Fibroblast of lung (primary cell): ENCODE measurements around the gene PPBP. TPM values are rescaled to one million over a fixed set of nuclear protein-coding genes. Genes with fewer than 3 reads are reported as not detected.
A peak's percentile ranks its signal among the peaks of the same experiment; 100 is the strongest.

ENCODE experiments used
- DNase-seq, 2 donors: peaks; one replicate each; pipeline versions ENCODE4 v3.0.0 to v3.0.0-alpha.2; 2010; ENCODE audit warnings: low read depth in 2 of 2
- H2AFZ ChIP-seq: 2 replicates; pipeline ENCODE4 v1.5.1; 2012; ENCODE audit warnings: low read length, control low read depth, inconsistent platforms
- H3K27ac ChIP-seq: 2 replicates; pipeline ENCODE4 v1.5.1; 2011; ENCODE audit warnings: low read length, control low read depth; ENCODE audit not compliant: insufficient read depth
- H3K27me3 ChIP-seq: 2 replicates; pipeline ENCODE4 v1.5.1; 2011; ENCODE audit warnings: mild to moderate bottlenecking, low read length; ENCODE audit not compliant: control insufficient read depth, insufficient read depth
- H3K36me3 ChIP-seq: 2 replicates; pipeline ENCODE4 v1.5.1; 2011; ENCODE audit warnings: low read length; ENCODE audit not compliant: control insufficient read depth, insufficient read depth
- H3K4me1 ChIP-seq: 2 replicates; pipeline ENCODE4 v1.5.1; 2011; ENCODE audit warnings: low read length; ENCODE audit not compliant: control insufficient read depth, insufficient read depth; ENCODE audit errors: extremely low read depth
- H3K4me2 ChIP-seq: 2 replicates; pipeline ENCODE4 v1.5.1; 2011; ENCODE audit warnings: low read length, control low read depth; ENCODE audit not compliant: insufficient read depth; ENCODE audit errors: extremely low read depth
- H3K4me3 ChIP-seq, 4 experiments: fragments of 200-600 bp in 1 of 4; sonication (generic) in 1 of 4; replicated peaks in 1 of 4; 2 replicates each; pipeline ENCODE4 v1.5.1; 2011 to 2016; ENCODE audit warnings: low read length in 4 of 4, low read depth in 3 of 4, mild to moderate bottlenecking in 3 of 4, control low read depth in 2 of 4, inconsistent platforms in 1 of 4, mixed read lengths in 1 of 4; ENCODE audit not compliant: insufficient read depth in 1 of 4; ENCODE audit errors: control extremely low read depth in 1 of 4
- H3K79me2 ChIP-seq: 2 replicates; pipeline ENCODE4 v1.5.1; 2012; ENCODE audit warnings: mild to moderate bottlenecking, low read length, inconsistent platforms; ENCODE audit not compliant: control insufficient read depth, insufficient read depth
- H3K9ac ChIP-seq: 2 replicates; pipeline ENCODE4 v1.5.1; 2011; ENCODE audit warnings: mild to moderate bottlenecking, low read length, control low read depth; ENCODE audit not compliant: insufficient read depth
- H3K9me3 ChIP-seq: 2 replicates; pipeline ENCODE4 v1.5.1; 2012; ENCODE audit warnings: low read depth, low read length; ENCODE audit not compliant: control insufficient read depth, insufficient read depth
- H4K20me1 ChIP-seq: 2 replicates; pipeline ENCODE4 v1.5.1; 2011; ENCODE audit warnings: low read length; ENCODE audit not compliant: control insufficient read depth, insufficient read depth; ENCODE audit errors: extremely low read depth
- EZH2 ChIP-seq: IDR thresholded peaks from 2 replicates; pipeline ENCODE4 v1.5.1; 2012; ENCODE audit warnings: low read length, control low read depth, mild to moderate bottlenecking; ENCODE audit errors: missing control alignments
- polyA plus RNA-seq, 2 donors: library from polyadenylated mRNA; depleted of rRNA in 1 of 2; stranded (reverse) in 1 of 2; unstranded in 1 of 2; fragments of >200 nt; gene quantifications; 2 replicates each; pipeline ENCODE4 v1.2.1, GENCODE V29; 2011 to 2012; ENCODE audit warnings: missing spikeins in 1 of 2
- total RNA-seq: library from RNA; depleted of rRNA; stranded (reverse); fragments of >200 nt; gene quantifications from 2 replicates; pipeline ENCODE4 v1.2.1, GENCODE V29; 2014
- TF ChIP-seq, protein P1 (sequence below), 2 donors: IDR thresholded peaks in 1 of 2; conservative IDR thresholded peaks in 1 of 2; 1 replicate in 1 of 2; 2 replicates in 1 of 2; pipeline ENCODE4 v1.5.1; 2011 to 2012; ENCODE audit warnings: low read length in 2 of 2, control low read depth in 1 of 2, inconsistent platforms in 1 of 2, low read depth in 1 of 2, mild to moderate bottlenecking in 1 of 2

Gene PPBP
- total and polyA plus RNA-seq, 2 donors (not counting 1 experiment from before 2014, with no cell fraction given), result not detected

DNA sequence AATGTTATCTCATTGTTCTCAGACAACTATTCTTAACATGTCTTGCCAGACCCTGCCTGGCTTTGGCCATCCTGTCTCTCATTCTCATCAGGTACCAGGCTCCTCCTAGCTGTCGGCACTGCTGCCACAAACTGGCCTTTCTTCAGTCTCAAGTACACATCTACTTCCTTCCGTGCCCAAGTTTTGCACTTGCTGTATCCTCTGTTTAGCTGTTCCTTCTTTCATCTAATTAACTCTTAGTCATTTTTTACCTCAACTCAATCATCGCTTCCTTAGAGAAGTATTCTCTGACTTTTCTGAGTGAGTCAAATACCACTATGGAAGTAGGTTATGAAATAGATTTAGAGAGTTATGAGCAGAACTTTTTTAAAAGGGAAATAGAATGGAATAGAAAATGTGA is 30.8 kb upstream of the PPBP start:
- Histone ChIP-seq H4K20me1 (no peaks in the 10 kb centered on the region), H3K79me2 (no peaks in the 10 kb centered on the region), H3K27ac (no peak overlapping the region), H3K36me3 (no peaks in the 10 kb centered on the region), H3K27me3 (no peaks in the 10 kb centered on the region), H3K9ac (no peak overlapping the region), H3K9me3 (no peaks in the 10 kb centered on the region), H3K4me2 (no peak overlapping the region), H3K4me1 (no peaks in the 10 kb centered on the region), H3K4me3 (no peak overlapping the region), H2AFZ (peak overlapping the region; percentile 24)
- TF ChIP-seq EZH2, result no peak
- TF ChIP-seq, protein P1, sequence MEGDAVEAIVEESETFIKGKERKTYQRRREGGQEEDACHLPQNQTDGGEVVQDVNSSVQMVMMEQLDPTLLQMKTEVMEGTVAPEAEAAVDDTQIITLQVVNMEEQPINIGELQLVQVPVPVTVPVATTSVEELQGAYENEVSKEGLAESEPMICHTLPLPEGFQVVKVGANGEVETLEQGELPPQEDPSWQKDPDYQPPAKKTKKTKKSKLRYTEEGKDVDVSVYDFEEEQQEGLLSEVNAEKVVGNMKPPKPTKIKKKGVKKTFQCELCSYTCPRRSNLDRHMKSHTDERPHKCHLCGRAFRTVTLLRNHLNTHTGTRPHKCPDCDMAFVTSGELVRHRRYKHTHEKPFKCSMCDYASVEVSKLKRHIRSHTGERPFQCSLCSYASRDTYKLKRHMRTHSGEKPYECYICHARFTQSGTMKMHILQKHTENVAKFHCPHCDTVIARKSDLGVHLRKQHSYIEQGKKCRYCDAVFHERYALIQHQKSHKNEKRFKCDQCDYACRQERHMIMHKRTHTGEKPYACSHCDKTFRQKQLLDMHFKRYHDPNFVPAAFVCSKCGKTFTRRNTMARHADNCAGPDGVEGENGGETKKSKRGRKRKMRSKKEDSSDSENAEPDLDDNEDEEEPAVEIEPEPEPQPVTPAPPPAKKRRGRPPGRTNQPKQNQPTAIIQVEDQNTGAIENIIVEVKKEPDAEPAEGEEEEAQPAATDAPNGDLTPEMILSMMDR (conservative IDR thresholded peaks at IDR 0.05 in 1 of 2, IDR thresholded peaks at IDR 0.05 in 1 of 2; ENCODE audit: low read depth in 1 of 2, low read length in 2 of 2), result no peak
- no peak for DNase-seq

DNA sequence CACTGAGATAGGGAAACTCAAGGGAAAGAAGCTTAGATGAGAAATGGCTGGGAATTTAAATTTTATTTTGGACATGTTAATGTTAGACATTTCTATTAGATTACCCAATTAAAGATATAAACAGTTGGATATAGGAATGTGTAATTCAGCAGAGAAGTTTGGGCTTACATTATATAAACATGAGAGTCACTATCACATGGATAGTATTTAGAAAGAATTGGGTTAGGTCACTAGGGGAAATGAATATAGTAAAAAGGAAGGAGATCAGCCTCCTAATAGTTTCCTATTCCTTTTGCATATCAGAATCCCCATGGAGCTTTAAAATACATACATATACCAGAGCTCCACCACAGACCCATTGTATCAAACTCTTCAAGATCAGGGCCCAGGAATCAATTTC is 30.1 kb upstream of the PPBP start:
- H3K27ac ChIP-seq, result no peak overlapping the region
- peak in 1 of 2 donors; percentile 76 for DNase-seq
- H3K9me3 ChIP-seq, result no peaks in the 10 kb centered on the region
- H3K4me2 ChIP-seq, result no peak overlapping the region
- no peak overlapping the region for H2AFZ ChIP-seq
- H4K20me1 ChIP-seq, result no peaks in the 10 kb centered on the region
- H3K36me3 ChIP-seq, result no peaks in the 10 kb centered on the region
- H3K4me1 ChIP-seq, result no peaks in the 10 kb centered on the region
- no peaks in the 10 kb centered on the region for H3K27me3 ChIP-seq
- H3K79me2 ChIP-seq, result no peaks in the 10 kb centered on the region
- TF ChIP-seq, protein P1 (conservative IDR thresholded peaks at IDR 0.05 in 1 of 2, IDR thresholded peaks at IDR 0.05 in 1 of 2; ENCODE audit: low read depth in 1 of 2, low read length in 2 of 2), result no peak
- TF ChIP-seq EZH2, result no peak
- H3K9ac ChIP-seq, result no peak overlapping the region
- no peak overlapping the region for H3K4me3 ChIP-seq

DNA sequence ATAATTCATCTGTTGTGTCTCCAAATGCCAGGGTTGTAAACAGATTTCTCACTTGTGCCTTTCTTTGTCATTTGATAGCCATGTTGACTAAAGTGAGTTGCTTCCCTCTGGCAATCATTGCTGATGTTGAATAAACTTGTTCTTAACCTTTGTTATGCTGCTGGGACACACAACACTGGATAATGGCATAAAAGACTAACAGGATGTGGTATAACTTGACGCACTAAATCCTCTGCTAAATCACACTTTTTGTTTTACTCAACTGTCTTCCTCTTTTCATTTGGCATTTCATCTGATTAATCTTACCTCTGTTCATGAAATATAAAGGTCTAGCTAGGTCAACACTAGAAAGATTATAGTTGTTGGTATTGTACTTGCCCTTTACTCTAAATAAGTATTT is 28.1 kb upstream of the PPBP start:
- Histone ChIP-seq H3K27me3 (no peaks in the 10 kb centered on the region), H3K4me3 (no peak overlapping the region), H3K4me2 (no peak overlapping the region), H3K36me3 (no peaks in the 10 kb centered on the region), H3K9me3 (no peaks in the 10 kb centered on the region), H2AFZ (no peak overlapping the region), H3K9ac (no peak overlapping the region), H4K20me1 (no peaks in the 10 kb centered on the region), H3K4me1 (no peaks in the 10 kb centered on the region), H3K79me2 (no peaks in the 10 kb centered on the region), H3K27ac (no peak overlapping the region)
- peak in 1 of 2 donors; percentile 50 for DNase-seq
- TF ChIP-seq, protein P1 (conservative IDR thresholded peaks at IDR 0.05 in 1 of 2, IDR thresholded peaks at IDR 0.05 in 1 of 2; ENCODE audit: low read depth in 1 of 2, low read length in 2 of 2), result no peak
- TF ChIP-seq EZH2, result no peak
